Activated CD8-positive, alpha-beta memory T cell treated with anti-CD3 and anti-CD28 coated beads for 36 hours (primary cell): ENCODE results near the gene SBDS. TPM values are rescaled to one million over a fixed set of nuclear protein-coding genes. Genes with fewer than 3 reads are reported as not detected.
"Not testable (repeated sequence)": the region's sequence is repeated elsewhere in the genome, so short reads cannot be mapped to it uniquely, and the experiment has no call there.

ENCODE experiments used
- CTCF ChIA-PET: fragments of 350-600 bp; sonication (Branson Sonifier 250); formaldehyde crosslinking; loops from one replicate; lab custom pipeline; 2021; ENCODE audit warnings: antibody characterized with exemption; lab: Charles Lee
- POLR2A ChIA-PET: fragments of 350-600 bp; sonication (Branson Sonifier 250); formaldehyde crosslinking; loops from one replicate; lab custom pipeline; 2021; ENCODE audit warnings: antibody characterized with exemption; lab: Charles Lee
- total RNA-seq, 2 experiments: library from RNA; stranded (reverse); gene quantifications; one replicate each; pipeline ENCODE4 v1.2.3, GENCODE V29; 2021

SBDS gene
- total RNA-seq, 2 experiments from 2014 or later, result 88.7 to 89.5 TPM

DNA sequence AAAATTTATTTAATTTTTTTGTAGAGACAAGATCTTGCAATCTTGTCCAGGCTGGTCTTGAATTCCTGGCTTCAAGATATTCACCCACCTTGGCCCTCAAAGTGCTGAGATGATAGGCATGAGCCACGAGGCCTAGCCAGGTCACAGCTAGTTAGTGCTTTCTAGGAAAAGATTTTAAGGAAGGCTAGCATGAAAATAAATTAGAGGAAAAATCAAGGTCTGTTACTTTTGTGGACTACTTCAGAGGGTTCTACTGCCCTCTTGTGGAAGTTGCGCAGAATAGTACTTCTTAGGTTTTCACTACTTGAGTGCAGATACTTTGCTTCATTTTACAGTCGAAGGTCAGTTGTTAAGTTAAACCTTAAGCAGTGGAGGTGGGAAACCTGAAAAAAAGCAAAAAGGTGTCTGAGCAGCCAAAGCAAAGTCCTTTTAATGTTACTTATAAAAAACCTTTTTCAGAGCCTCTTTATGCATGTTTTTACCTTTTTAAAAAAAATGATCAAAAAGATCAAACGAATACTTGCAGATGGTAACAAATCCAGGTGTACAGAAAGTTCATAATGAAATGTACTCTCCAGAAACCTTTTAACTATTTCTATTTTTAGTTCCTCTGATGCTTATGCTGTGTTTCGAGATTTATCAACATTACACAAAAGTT, 5.3 kb upstream of the SBDS start:
- POLR2A ChIA-PET, CTCF ChIA-PET: not testable (repeated sequence)

DNA sequence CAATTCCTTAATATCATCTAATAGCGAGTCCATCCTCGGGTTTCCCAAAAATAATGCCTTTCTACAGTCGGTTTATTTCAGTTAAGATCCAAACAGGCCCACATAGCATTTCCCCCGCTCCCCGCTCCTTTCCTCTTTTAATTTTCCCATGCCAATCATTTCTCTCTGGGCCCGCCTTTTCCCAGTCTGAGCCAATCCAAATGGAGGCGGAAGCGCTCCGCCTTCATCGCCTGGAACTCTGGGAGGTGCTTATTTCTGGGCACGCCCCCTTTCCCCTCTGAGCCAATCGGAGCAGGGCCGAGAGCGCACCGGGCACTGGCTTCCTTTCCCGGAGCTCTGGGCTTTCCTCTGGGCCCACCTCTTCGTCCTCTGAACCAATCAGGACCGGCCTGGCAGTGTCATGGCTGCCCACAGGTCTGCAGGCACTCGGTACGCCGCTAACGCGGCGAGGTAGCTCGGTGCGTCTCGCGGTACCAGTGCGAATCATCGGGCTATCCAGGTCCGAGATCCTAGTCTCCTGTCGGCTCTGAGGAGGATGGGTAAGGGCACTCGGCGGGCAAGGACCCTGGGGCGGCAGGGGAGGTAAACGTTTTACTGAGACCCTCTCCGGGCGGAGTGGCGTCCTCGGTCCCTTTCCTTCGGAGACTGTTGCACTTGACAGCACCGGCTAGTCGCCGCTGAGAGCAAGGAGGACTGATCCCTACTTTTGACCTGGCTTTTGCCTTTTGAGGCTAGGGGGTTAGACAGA, 1.2 kb upstream of the SBDS start, which contains the start of gene TYW1:
TYW1 (plus strand) TSS at position 390 of the 748 bp plus-strand sequence; CDS start at position 536, 146 bp downstream.
- POLR2A ChIA-PET, result interaction anchor here (0.5 kb wide), 1 partner anchor 25 kb away, joined by 3 read pairs; no protein-coding TSS in a partner anchor
- CTCF ChIA-PET, result not testable (repeated sequence)

DNA sequence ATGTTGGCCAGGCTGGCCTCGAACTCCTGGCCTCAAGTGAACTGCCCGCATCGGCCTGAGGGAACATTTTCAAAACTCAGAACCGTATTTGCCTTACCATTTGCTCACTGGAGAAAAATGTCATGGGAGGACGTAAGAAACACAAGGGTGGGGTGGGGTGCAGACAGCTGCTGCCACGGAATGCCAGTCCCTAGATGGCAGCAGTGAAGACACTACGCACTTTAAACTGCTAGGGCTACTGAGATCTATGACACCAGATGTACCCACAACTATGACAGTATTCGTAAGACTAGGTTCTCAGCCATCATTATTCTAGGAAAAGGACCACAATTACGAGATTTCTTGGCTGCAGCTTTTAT, 716 bp downstream of the SBDS start:
- ChIA-PET POLR2A (interaction anchor here (1.6 kb wide), 1 partner anchor 150 kb away, joined by 9 read pairs; no protein-coding TSS in a partner anchor), CTCF (interaction anchor here (0.8 kb wide), 1 partner anchor 150 kb away, joined by 3 read pairs; no protein-coding TSS in a partner anchor)

DNA sequence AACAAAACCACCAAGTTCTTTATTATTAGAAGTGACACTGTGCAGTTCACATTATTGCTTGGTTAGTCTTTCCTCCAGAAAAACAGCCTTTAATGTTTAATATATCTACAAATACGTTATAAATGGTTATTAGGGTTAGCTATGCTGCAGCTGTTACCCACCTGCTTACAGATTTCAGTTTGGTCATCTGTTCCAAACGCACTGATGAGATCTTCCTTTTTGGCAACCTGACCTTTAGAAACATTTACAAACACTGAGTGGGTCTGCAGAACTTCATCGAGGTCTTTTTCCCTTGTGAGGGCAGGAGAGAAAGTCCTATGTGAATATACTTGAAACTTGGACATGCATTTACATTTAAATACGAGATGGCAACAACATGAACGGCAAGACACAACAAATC, 1.3 kb downstream of the SBDS start:
- ChIA-PET POLR2A (interaction anchor here (0.7 kb wide), 1 partner anchor 314 kb away, joined by 8 read pairs; no protein-coding TSS in a partner anchor), CTCF (interaction anchor here (0.6 to 0.8 kb wide), 2 partner anchors 10 to 149 kb away, joined by 3 to 4 read pairs; no protein-coding TSS in a partner anchor)

DNA sequence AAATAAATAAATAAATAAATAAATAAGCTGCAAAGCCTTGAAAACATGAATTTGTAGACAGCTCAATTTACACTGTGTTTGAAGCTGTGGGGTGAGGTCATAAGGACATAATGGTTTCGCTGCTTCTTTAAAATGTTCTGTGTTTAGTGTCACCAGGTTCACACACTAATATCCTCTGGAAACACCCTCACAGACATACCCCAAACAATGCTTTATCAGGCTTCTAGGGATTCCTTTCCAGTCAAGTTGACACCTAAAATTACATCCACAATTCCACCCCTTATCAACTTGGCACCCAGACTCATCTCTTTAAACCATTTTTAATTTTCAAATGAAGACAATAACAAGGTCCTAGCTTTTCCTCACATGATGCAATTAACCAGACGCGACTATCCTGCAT, 5.8 kb downstream of the SBDS start:
- POLR2A ChIA-PET, result not testable (repeated sequence)
- CTCF ChIA-PET, result interaction anchor here (0.6 kb wide), 1 partner anchor 25 kb away, joined by 3 read pairs; no protein-coding TSS in a partner anchor

DNA sequence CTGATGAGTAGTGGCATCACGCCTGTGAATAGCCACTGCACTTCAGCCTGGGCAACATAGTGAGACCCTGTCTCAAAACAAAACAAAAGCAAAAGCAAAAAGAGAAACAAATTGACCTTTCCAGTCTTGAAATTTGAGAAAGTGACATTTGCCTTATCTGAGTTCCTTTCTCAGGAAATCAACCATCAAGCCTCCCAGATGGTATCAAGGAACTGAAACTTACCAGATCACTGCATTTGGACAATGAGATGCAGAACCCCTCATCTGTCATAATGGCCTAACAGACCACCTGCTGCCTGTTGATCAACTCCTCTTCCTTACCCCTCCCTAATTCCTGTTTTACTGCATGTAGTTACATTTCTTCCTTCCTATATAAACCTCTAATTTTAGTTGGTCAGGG, 15.1 kb downstream of the SBDS start:
- POLR2A ChIA-PET, CTCF ChIA-PET: not testable (repeated sequence)

DNA sequence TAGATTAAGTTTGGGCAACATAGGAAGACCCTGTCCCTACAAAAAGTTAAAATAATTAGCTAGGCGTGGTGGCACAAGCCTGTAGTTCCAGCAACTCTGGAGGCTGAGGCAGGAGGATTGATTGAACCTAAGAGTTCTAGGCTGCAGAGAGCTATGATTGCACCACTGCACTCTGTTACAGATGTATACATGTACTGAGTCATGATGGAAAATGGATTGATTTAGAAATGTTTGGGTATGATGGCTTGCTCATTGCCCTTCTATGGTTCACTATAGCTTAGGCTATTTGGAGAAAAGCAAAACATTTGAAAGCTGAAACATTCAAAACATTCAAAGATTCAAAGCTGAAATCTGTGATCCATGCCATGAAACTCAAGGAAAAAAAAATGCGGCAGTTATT, 16.4 kb downstream of the SBDS start:
- CTCF ChIA-PET, result not testable (repeated sequence)
- POLR2A ChIA-PET, result interaction anchor here (0.7 kb wide), 1 partner anchor 79 kb away, joined by 4 read pairs; no protein-coding TSS in a partner anchor

DNA sequence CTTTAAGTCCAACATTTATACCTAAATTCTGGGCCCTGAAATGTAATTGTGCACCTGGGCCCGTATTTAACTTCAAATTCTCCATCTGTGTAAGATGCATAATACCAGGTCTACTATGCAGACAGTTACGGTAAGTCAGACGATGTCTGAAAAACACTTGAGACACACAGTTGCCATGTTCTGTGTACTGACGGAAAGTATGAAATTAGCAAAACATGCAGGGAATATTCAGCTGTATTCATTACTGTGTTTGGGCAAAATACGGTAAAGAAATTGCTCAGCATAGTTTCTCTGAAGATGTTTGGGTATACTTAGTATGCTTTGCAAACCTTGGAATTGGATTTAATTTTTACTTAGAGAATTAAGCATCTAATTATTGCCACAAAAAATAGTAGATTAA, 17.1 kb downstream of the SBDS start:
- CTCF ChIA-PET, POLR2A ChIA-PET: not testable (repeated sequence)

DNA sequence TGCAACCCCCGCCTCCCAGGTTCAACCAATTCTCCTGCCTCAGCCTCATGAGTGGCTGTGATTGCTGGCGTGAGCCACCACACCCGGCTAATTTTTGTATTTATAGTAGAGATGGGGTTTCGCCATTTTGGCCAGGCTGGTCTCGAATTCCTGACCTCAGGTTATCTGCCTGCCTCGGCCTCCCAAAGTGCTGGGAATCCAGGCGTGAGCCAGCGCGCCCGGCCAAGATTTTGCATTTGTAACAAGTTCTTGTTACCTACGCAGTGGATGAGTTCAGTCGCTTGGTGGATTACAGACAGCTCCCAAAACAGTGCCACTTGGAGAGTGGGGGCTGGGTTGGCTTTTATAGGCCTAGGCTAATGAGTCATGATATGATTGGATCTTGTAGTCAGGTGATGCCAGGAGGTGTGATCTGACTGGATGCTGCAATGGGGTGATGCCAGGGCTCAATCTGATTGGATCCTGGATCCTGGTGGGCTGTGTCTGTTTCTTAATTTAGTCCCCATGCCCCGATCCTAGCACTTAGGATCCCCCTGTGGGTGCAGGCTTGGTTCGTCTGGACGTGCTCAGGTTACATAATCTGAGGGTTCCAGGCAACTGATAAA, 20.3 kb downstream of the SBDS start:
- CTCF ChIA-PET, result no interaction called here

DNA sequence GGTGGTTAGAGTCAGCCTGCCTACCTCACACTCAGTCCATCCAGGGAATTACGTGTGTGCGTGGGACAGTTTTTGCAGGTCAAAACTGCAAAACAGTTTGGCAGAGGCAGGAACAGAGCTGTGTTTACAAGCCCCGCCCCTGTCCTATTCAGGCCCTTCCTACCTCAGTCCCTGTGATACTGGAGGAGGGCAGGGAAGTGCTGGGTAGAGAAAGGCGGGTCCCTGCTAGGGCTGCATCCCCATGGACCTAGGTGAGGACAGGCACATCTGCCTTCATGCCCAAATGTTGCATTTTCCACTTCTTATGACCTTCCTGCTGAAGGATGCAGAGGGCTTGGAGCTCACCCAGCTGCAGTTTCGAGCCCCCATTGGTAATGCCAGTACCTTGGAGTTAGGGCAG, 25.1 kb downstream of the SBDS start:
- ChIA-PET POLR2A (no interaction called here), CTCF (no interaction called here)

More for the DNA sequence above, 20.3 kb downstream of the SBDS start:
- POLR2A ChIA-PET, result no interaction called here

DNA sequence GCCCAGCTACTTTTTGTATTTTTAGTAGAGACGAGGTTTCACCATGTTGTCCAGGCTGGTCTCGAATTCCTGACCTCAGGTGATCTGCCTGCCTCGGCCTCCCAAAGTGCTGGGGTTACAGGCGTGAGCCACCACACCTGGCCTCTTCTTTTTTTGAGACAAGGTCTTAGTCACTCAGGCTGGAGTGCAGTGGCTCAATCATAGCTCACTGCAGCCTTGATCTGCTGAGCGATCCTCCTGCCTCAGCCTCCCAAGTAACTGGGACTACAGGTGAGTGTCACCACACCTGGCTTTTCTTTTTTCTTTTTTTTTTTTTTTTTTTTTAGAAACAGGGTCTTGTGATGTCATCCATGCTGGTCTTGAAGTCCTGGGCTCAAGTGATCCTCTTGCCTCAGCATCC, 26.4 kb downstream of the SBDS start:
- POLR2A ChIA-PET, CTCF ChIA-PET: not testable (repeated sequence)

DNA sequence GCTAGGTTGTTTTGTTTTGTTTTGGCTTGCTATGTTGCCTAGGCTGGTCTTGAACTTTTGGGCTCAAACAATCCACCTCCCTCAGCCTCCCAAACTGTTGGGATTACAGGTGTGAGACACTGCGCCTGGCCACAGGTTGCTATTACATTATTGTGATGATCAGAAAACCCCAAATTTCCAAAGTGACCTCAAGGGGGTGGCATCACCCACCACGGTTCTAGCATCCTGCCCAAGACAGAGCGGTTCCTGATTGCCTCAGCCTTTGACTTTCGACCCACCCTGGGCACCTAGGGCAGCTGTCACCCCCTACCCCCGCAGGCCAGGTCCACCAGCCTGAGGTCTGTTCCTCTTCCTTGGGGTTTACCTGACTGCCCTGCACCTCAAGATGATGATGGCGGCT, 28.4 kb downstream of the SBDS start:
- CTCF ChIA-PET, result no interaction called here
- POLR2A ChIA-PET, result no interaction called here

DNA sequence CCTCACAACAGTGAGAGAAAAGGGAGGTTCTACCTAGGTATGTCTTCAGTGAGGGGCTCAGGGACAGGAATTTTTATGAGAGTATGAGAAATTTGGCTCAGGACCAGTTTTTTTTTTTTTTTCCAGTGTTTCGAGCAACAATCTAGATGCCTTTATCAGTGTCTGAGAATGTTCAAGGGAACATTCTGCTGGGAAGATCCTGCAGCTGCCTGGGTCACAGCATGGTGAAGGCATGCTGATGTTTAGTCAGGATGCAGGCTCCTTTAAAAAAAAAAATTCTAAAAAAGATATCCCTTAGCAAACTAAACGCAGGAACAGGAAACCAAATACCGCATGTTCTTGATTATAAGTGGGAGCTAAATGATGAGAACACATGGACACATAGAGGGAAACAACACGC, 31.0 kb downstream of the SBDS start:
- ChIA-PET POLR2A (no interaction called here), CTCF (interaction anchor here (0.6 kb wide), 1 partner anchor 25 kb away, joined by 3 read pairs; no protein-coding TSS in a partner anchor)

DNA sequence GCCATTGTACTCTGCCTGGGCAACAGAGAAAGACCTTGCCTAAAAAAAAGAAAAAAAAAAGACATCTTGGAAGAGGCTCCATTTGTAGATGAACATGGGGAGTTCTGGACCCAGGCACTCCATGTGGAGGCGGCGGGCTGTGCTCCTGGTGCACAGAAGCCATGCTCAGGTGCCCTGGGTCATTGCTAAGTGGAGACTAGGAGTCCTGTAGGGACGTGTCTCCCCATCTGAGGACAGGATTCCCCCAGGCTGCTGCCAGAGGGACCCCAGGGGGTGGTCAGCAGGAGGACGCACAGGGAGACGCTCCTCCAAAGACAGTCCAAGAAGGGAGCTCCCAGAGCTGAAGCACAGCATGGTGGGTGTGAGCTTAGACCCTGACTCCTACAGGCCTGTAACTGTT, 34.3 kb downstream of the SBDS start:
- ChIA-PET CTCF (no interaction called here), POLR2A (interaction anchor here (0.7 kb wide), 1 partner anchor 56 kb away, joined by 3 read pairs; no protein-coding TSS in a partner anchor)

DNA sequence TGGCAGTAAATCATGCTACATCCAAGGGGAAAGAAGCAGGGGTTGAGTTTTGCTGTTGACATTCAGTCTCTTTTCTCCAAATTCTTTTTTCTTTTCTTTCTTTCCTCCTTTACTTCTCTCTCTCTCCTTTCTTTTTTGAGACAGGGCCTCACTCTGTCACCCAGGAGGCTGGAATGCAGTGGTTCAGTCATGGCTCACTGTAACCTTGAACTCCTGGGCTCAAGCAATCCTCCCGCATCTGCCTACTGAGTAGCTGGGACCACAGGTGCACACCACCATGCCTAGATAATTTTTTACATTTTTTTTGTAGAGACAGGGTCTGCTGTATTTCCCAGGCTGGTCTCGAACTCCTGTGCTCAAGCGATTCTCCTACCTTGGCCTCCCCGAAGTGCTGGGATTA, 35.2 kb downstream of the SBDS start:
- POLR2A ChIA-PET, result no interaction called here

DNA sequence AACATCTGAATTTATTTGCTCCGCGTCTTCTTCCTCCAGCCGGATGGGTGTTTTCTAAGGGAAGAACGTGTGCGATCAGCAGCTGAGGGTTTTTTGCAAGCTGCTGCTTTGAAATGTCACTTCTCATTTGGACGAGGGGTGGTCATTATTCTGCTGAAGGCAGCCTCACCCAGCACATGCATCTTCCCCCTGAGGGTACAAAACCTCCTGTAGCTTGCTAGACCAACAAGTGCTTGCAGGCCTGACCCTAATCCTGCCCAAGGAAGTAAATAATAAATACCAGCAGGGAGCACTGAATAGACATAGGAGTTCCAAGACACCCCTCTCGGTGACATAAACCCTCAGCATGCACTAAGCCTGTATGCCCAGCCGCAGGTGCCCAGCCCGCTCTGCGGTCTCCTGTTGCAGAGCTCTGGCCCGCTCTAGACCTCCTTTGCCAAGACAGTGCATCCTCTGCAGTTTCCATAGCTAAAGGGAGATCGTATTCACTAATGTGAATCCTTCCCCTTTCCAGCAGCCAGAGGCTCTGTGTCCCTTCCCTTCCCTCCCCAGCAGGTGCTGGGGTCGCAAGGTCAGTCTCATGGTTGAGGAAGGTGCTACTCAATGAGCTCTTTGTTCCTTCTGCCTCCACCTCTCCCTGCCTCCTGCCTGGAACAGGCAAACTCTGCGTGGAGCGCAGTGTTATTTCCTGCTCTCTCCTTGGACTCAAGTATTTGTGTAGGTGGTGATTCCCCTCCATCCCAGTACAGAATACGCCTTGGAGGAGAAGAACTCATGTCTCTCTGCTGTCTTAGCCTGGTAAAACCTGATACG, 36.6 kb downstream of the SBDS start:
- ChIA-PET CTCF (no interaction called here), POLR2A (no interaction called here)

More for the DNA sequence above, 35.2 kb downstream of the SBDS start:
- CTCF ChIA-PET, result no interaction called here

DNA sequence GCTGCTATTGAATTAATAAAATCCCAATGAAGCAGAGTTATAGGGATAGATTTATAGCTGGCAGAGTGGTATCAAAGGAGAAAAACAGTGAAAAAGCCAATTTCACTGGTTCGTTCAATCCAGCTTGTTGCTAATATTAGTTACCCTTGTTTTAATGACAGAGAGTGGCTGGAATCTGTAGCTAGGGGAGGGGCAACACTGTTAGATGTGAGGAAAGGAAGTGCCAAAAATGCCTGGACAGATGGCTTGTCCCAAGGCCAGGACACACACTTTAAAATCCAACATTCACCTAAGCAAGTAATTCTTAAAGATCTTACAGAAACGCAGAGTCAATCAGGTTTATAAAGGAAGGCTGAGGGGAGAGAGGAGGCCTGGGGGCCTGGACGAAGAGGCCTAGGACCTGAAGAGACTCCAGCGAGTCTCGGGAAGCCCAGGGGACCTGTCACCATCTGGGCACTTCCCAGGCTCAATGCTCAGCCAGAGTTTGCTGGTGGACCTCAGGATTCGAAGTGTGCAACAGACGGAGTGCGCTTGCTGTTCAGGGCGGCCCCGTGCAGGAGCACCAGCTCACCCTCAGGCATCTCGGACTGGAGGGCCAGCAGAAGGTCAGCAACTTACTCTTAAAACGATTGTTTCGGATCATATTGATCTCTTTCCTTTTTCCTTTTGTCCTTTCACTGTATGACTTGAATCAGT, 37.6 kb downstream of the SBDS start:
- CTCF ChIA-PET, result no interaction called here

DNA sequence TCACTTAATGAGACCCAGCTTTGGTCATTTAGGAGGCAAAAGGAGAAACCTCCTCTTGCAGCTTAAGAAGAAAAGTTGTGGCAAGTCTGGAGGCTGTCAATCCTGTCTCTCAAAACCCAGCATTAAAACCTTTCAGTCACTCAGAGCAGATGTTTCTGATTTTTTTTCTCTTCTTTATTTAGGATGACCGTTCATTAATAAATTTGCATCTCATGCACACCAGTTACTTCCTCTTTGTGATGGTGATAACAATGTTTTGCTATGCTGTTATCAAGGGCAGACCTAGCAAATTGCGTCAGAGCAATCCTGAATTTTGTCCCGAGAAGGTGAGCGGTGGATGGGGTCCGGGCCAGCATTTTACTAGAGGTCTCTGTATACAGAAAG, 42.4 kb downstream of the SBDS start:
- ChIA-PET CTCF (no interaction called here), POLR2A (interaction anchor here (0.6 kb wide), 1 partner anchor 12 kb away, joined by 5 read pairs; no protein-coding TSS in a partner anchor)

More for the DNA sequence above, 37.6 kb downstream of the SBDS start:
- POLR2A ChIA-PET, result interaction anchor here (0.7 kb wide), 1 partner anchor 346 kb away, joined by 4 read pairs; no protein-coding TSS in a partner anchor
